Measurements from ENCODE around the gene KCNH8. TPM values are rescaled to one million over a fixed set of nuclear protein-coding genes. Genes with fewer than 3 reads are reported as not detected.
A peak's percentile ranks its signal among the peaks of the same experiment; 100 is the strongest.

Gene KCNH8
- total and polyA plus RNA-seq, 4 experiments from 2014 or later: 0.06 to 0.19 TPM; not detected in 2

GRCh38 chr3:19399356-19399755 is 251.0 kb downstream of the KCNH8 start:
- Mint-ChIP-seq H3K9me3 (peaks cover 0 to 2% (median 0%) of the 10 kb centered on the region in 8 donors), H3K36me3 (no peaks in the 10 kb centered on the region), H3K4me1 (no peaks in the 10 kb centered on the region), H3K4me3 (no peak overlapping the region), H3K27me3 (no peaks in the 10 kb centered on the region), H3K27ac (no peak overlapping the region)
- H3K9me3 ChIP-seq (ENCODE audit: control insufficient read depth in 1 of 2, low read length in 2 of 2): no peaks in the 10 kb centered on the region
- no peak overlapping the region for H3K27ac ChIP-seq (ENCODE audit: low read depth, low read length)
- intact Hi-C loops (cut with micrococcal nuclease): no loop called here
- ChIA-PET CTCF (ENCODE audit: partially characterized antibody) (no interaction called here), POLR2A (ENCODE audit: partially characterized antibody) (no interaction called here)
- H3K4me3 ChIP-seq (ENCODE audit: low read length in 2 of 2): no peak overlapping the region
- no peaks in the 10 kb centered on the region for H3K27me3 ChIP-seq (ENCODE audit: insufficient read depth, low read length)
- no peak for DNase-seq
- H3K4me1 ChIP-seq (ENCODE audit: insufficient read depth, low read length): no peaks in the 10 kb centered on the region
- H3K36me3 ChIP-seq (ENCODE audit: insufficient read depth, low read length): no peaks in the 10 kb centered on the region

DNA sequence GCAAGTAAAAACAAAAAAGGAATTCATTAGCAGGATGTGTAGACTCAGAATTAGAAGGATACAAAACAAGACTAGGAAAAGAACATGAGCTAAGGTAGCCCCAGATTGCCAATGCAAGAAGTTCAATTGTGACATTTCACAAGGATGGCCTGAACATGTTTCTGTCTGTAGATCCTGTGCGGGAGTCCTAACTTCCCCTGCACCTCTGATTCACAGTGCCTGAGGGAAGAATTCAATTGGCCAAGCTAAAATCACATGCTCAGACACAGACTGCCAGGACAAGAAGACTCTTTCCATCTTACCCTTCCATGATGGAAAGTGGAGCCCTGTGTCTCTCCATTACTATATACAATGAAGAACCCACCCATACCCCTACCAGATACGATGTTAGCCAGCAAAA is 251.5 kb downstream of the KCNH8 start:
- H3K4me1 Mint-ChIP-seq: no peaks in the 10 kb centered on the region
- no peak for DNase-seq
- CTCF ChIA-PET (ENCODE audit: partially characterized antibody): interaction anchor here (0.6 kb wide), 1 partner anchor 465 kb away, joined by 3 read pairs; no protein-coding TSS in a partner anchor
- Histone ChIP-seq H3K36me3 (ENCODE audit: insufficient read depth, low read length) (no peaks in the 10 kb centered on the region), H3K4me3 (ENCODE audit: low read length in 2 of 2) (no peak overlapping the region), H3K4me1 (ENCODE audit: insufficient read depth, low read length) (no peaks in the 10 kb centered on the region), H3K9me3 (ENCODE audit: control insufficient read depth in 1 of 2, low read length in 2 of 2) (no peaks in the 10 kb centered on the region), H3K27me3 (ENCODE audit: insufficient read depth, low read length) (no peaks in the 10 kb centered on the region), H3K27ac (ENCODE audit: low read depth, low read length) (no peak overlapping the region)
- peaks cover 0 to 2% (median 0%) of the 10 kb centered on the region in 8 donors for H3K9me3 Mint-ChIP-seq
- no peak overlapping the region for H3K27ac Mint-ChIP-seq
- POLR2A ChIA-PET (ENCODE audit: partially characterized antibody): no interaction called here
- no peaks in the 10 kb centered on the region for H3K36me3 Mint-ChIP-seq
- H3K4me3 Mint-ChIP-seq: no peak overlapping the region
- intact Hi-C loops (cut with micrococcal nuclease): no loop called here
- no peaks in the 10 kb centered on the region for H3K27me3 Mint-ChIP-seq

DNA sequence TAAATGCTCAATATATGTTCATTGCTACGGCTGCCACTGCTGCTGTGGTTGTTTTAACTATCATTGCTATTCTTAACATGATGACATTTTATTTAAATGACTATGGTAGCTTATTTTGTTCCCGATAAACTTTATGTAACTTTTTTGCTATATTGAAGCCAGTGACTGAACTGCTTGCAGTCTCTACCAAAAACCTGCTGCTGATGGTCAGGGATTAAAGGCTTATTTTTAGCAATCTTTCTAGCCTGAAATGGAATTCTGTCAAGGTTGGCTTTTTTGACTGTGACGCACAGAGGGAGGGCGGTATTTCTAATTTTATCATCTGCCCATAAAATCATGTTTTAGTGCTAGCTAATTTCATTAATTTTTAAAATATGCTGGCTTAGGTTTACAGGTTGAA is 271.8 kb downstream of the KCNH8 start:
- Histone ChIP-seq H3K4me3 (ENCODE audit: low read length in 2 of 2) (no peak overlapping the region), H3K27ac (ENCODE audit: low read depth, low read length) (no peak overlapping the region), H3K9me3 (ENCODE audit: control insufficient read depth in 1 of 2, low read length in 2 of 2) (no peaks in the 10 kb centered on the region), H3K36me3 (ENCODE audit: insufficient read depth, low read length) (no peaks in the 10 kb centered on the region), H3K27me3 (ENCODE audit: insufficient read depth, low read length) (no peaks in the 10 kb centered on the region), H3K4me1 (ENCODE audit: insufficient read depth, low read length) (no peaks in the 10 kb centered on the region)
- intact Hi-C loops (cut with micrococcal nuclease): no loop called here
- Mint-ChIP-seq H3K4me3 (no peak overlapping the region), H3K9me3 (peaks cover 0 to 3% (median 0%) of the 10 kb centered on the region in 8 donors), H3K27me3 (no peaks in the 10 kb centered on the region), H3K36me3 (no peaks in the 10 kb centered on the region), H3K27ac (no peak overlapping the region), H3K4me1 (no peaks in the 10 kb centered on the region)
- POLR2A ChIA-PET (ENCODE audit: partially characterized antibody): no interaction called here
- DNase-seq: no peak
- CTCF ChIA-PET (ENCODE audit: partially characterized antibody): no interaction called here

GRCh38 chr3:19425825-19426224 is 277.5 kb downstream of the KCNH8 start:
- ChIA-PET POLR2A (ENCODE audit: partially characterized antibody) (no interaction called here), CTCF (ENCODE audit: partially characterized antibody) (no interaction called here)
- H3K4me1 Mint-ChIP-seq: no peaks in the 10 kb centered on the region
- DNase-seq: no peak
- Histone ChIP-seq H3K27ac (ENCODE audit: low read depth, low read length) (no peak overlapping the region), H3K27me3 (ENCODE audit: insufficient read depth, low read length) (no peaks in the 10 kb centered on the region), H3K9me3 (ENCODE audit: control insufficient read depth in 1 of 2, low read length in 2 of 2) (no peaks in the 10 kb centered on the region), H3K4me1 (ENCODE audit: insufficient read depth, low read length) (no peaks in the 10 kb centered on the region), H3K36me3 (ENCODE audit: insufficient read depth, low read length) (no peaks in the 10 kb centered on the region), H3K4me3 (ENCODE audit: low read length in 2 of 2) (no peak overlapping the region)
- H3K9me3 Mint-ChIP-seq: peaks cover 0 to 9% (median 3%) of the 10 kb centered on the region in 8 donors
- H3K27me3 Mint-ChIP-seq: no peaks in the 10 kb centered on the region
- H3K27ac Mint-ChIP-seq: no peak overlapping the region
- no peak overlapping the region for H3K4me3 Mint-ChIP-seq
- H3K36me3 Mint-ChIP-seq: no peaks in the 10 kb centered on the region
- intact Hi-C loops (cut with micrococcal nuclease): no loop called here

DNA sequence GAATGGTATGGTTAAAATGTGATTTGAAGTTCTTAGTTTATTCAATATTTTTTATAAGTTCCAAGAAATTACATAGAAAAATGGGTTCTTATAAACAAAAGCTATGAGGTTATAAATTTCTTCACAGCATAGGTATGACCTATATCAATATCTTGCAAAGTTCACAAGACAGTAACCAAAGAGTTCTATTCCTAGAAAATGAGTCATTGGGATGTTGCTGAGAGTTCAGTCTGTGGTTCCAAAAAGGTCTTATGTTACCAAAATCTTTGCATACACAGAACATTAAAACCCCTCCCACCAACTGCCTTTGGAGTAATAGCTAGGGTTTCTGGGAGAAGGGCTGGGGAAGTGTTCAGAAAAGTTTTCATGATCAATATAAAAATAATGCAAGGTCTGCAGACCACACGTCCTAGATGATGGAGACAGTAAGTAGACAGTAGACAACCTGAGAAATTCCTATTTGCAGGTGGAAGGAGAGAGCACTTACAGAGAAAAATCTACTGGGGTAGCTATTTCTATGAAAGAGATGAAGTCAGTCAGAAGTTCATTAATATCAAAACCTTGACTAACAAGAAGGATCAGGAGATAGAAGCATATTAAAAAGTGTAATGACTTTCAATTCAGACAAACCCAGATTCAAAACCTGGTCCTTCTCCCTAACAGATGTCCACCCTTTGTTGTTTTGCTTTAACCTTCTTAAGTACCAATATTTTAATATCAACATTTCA is 279.3 kb downstream of the KCNH8 start:
- no peak for DNase-seq
- Histone ChIP-seq H3K4me3 (ENCODE audit: low read length in 2 of 2) (no peak overlapping the region), H3K36me3 (ENCODE audit: insufficient read depth, low read length) (no peaks in the 10 kb centered on the region), H3K27me3 (ENCODE audit: insufficient read depth, low read length) (no peaks in the 10 kb centered on the region), H3K9me3 (ENCODE audit: control insufficient read depth in 1 of 2, low read length in 2 of 2) (no peaks in the 10 kb centered on the region), H3K4me1 (ENCODE audit: insufficient read depth, low read length) (no peaks in the 10 kb centered on the region), H3K27ac (ENCODE audit: low read depth, low read length) (no peak overlapping the region)
- Mint-ChIP-seq H3K27ac (no peak overlapping the region), H3K36me3 (no peaks in the 10 kb centered on the region), H3K4me3 (no peak overlapping the region), H3K9me3 (peaks cover 0 to 11% (median 5%) of the 10 kb centered on the region in 8 donors), H3K27me3 (no peaks in the 10 kb centered on the region), H3K4me1 (no peaks in the 10 kb centered on the region)
- ChIA-PET POLR2A (ENCODE audit: partially characterized antibody) (no interaction called here), CTCF (ENCODE audit: partially characterized antibody) (no interaction called here)
- intact Hi-C loops (cut with micrococcal nuclease): no loop called here

DNA sequence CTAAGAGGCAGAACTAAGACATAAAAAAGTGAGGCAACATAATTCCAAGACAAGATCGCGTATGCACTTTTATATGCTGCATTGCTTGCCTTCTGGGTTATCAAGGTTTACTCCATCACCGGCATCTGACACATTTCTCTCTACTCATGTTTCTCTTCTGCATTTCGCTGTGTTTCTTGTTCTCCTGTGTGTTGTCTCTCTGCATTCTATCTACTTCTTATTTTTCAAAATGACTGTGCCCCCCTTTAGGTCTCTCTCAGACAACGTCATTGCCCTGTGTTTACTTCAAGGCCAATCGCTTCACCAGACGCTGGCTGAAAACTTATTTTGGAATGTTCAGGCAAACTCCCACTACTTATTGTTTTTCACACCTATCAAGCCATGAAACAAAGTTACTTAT is 280.4 kb downstream of the KCNH8 start:
- H3K36me3 ChIP-seq (ENCODE audit: insufficient read depth, low read length): no peaks in the 10 kb centered on the region
- H3K9me3 Mint-ChIP-seq: peaks cover 2 to 11% (median 5%) of the 10 kb centered on the region in 8 donors
- no peak overlapping the region for H3K4me3 ChIP-seq (ENCODE audit: low read length in 2 of 2)
- no peak overlapping the region for H3K27ac ChIP-seq (ENCODE audit: low read depth, low read length)
- H3K27me3 ChIP-seq (ENCODE audit: insufficient read depth, low read length): no peaks in the 10 kb centered on the region
- no peak overlapping the region for H3K4me3 Mint-ChIP-seq
- no peaks in the 10 kb centered on the region for H3K9me3 ChIP-seq (ENCODE audit: control insufficient read depth in 1 of 2, low read length in 2 of 2)
- H3K27me3 Mint-ChIP-seq: no peaks in the 10 kb centered on the region
- POLR2A ChIA-PET (ENCODE audit: partially characterized antibody): no interaction called here
- no peaks in the 10 kb centered on the region for H3K4me1 Mint-ChIP-seq
- intact Hi-C loops (cut with micrococcal nuclease): no loop called here
- H3K27ac Mint-ChIP-seq: no peak overlapping the region
- H3K4me1 ChIP-seq (ENCODE audit: insufficient read depth, low read length): no peaks in the 10 kb centered on the region
- DNase-seq: no peak
- CTCF ChIA-PET (ENCODE audit: partially characterized antibody): no interaction called here
- no peaks in the 10 kb centered on the region for H3K36me3 Mint-ChIP-seq

DNA sequence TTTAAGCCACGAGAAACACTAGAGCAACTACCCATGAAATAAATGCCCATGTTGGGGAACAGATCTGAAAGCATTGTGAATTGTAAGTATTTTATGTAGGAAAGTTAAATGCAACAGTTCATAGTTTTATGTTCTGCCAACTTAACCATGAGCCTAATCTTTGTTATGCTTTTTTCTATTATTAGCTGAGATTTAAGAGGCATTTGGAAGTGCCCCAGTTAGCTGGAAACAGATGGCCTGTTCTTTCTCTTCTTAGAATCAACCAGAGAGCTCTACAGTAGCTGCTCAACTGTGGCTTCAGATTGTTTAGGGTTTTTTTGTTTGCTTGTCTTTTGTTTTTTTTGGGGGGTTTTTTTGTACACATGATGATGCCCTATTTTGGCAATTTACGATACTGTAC is 284.4 kb downstream of the KCNH8 start:
- no peak overlapping the region for H3K27ac Mint-ChIP-seq
- H3K4me3 Mint-ChIP-seq: peak overlapping the region in 1 of 8 donors; percentile 26
- DNase-seq: no peak
- no peaks in the 10 kb centered on the region for H3K4me1 Mint-ChIP-seq
- intact Hi-C loops (cut with micrococcal nuclease): no loop called here
- H3K27ac ChIP-seq (ENCODE audit: low read depth, low read length): no peak overlapping the region
- H3K36me3 ChIP-seq (ENCODE audit: insufficient read depth, low read length): no peaks in the 10 kb centered on the region
- no peaks in the 10 kb centered on the region for H3K9me3 ChIP-seq (ENCODE audit: control insufficient read depth in 1 of 2, low read length in 2 of 2)
- H3K36me3 Mint-ChIP-seq: no peaks in the 10 kb centered on the region
- no peaks in the 10 kb centered on the region for H3K4me1 ChIP-seq (ENCODE audit: insufficient read depth, low read length)
- no peak overlapping the region for H3K4me3 ChIP-seq (ENCODE audit: low read length in 2 of 2)
- H3K27me3 Mint-ChIP-seq: no peaks in the 10 kb centered on the region
- peaks cover 0 to 11% (median 3%) of the 10 kb centered on the region in 8 donors for H3K9me3 Mint-ChIP-seq
- no peaks in the 10 kb centered on the region for H3K27me3 ChIP-seq (ENCODE audit: insufficient read depth, low read length)
- POLR2A ChIA-PET (ENCODE audit: partially characterized antibody): no interaction called here
- CTCF ChIA-PET (ENCODE audit: partially characterized antibody): no interaction called here
